NCI-H1417 treated with DMSO at 0.1 percent for 48 hours (cell line): ENCODE measurements around the gene CEP250.
"Not testable (repeated sequence)": the region's sequence is repeated elsewhere in the genome, so short reads cannot be mapped to it uniquely, and the experiment has no call there.

ENCODE experiments used
- DNase-seq: peaks from one replicate; lab custom pipeline; 2025; lab: John Stamatoyannopoulos, UW

The CEP250 gene

GRCh38 chr20:35451295-35451694, 4.1 kb upstream of the CEP250 start:
- DNase-seq: no peak

GRCh38 chr20:35453647-35454046, 1.8 kb upstream of the CEP250 start:
- DNase-seq: no peak

- not testable (repeated sequence) for DNase-seq
Observed at GRCh38 chr20:35456700-35457099, 1.3 kb downstream of the CEP250 start.

- DNase-seq: not testable (repeated sequence)
Observed at GRCh38 chr20:35457539-35457938, 2.1 kb downstream of the CEP250 start.

- no peak for DNase-seq
Observed at GRCh38 chr20:35458388-35458787, 3.0 kb downstream of the CEP250 start.

- DNase-seq: no peak
Observed at GRCh38 chr20:35461620-35462019, 6.2 kb downstream of the CEP250 start.

- no peak for DNase-seq
Observed at GRCh38 chr20:35462351-35462750, 7.0 kb downstream of the CEP250 start.

- peak; percentile 36 for DNase-seq
Observed at GRCh38 chr20:35463455-35464300, 8.3 kb downstream of the CEP250 start.

- no peak for DNase-seq
Observed at GRCh38 chr20:35465976-35466375, 10.6 kb downstream of the CEP250 start.

GRCh38 chr20:35466856-35467255, 11.5 kb downstream of the CEP250 start:
- DNase-seq: no peak

GRCh38 chr20:35467339-35468224, 12.2 kb downstream of the CEP250 start:
- no peak for DNase-seq

- DNase-seq: no peak
Observed at GRCh38 chr20:35468671-35469334, 13.4 kb downstream of the CEP250 start.

- DNase-seq: no peak
Observed at GRCh38 chr20:35472209-35472608, 16.8 kb downstream of the CEP250 start.

- DNase-seq: no peak
Observed at GRCh38 chr20:35473684-35474083, 18.3 kb downstream of the CEP250 start.

- no peak for DNase-seq
Observed at GRCh38 chr20:35474303-35474871, 19.0 kb downstream of the CEP250 start.

GRCh38 chr20:35476288-35476687, 20.9 kb downstream of the CEP250 start:
- DNase-seq: no peak

GRCh38 chr20:35478804-35479472, 23.5 kb downstream of the CEP250 start:
- no peak for DNase-seq

GRCh38 chr20:35479798-35480197, 24.4 kb downstream of the CEP250 start:
- DNase-seq: no peak

GRCh38 chr20:35487479-35487878, 32.1 kb downstream of the CEP250 start:
- DNase-seq: no peak

GRCh38 chr20:35489717-35490116, 34.3 kb downstream of the CEP250 start:
- no peak for DNase-seq

GRCh38 chr20:35490736-35491181, 35.4 kb downstream of the CEP250 start:
- DNase-seq: no peak
